Measurements from ENCODE around the gene BCL2.

The BCL2 gene

GRCh38 chr18:63107171-63107845, 212.3 kb downstream of the BCL2 start:
- DNase-seq (ENCODE audit: low spot score) = no peak

DNA sequence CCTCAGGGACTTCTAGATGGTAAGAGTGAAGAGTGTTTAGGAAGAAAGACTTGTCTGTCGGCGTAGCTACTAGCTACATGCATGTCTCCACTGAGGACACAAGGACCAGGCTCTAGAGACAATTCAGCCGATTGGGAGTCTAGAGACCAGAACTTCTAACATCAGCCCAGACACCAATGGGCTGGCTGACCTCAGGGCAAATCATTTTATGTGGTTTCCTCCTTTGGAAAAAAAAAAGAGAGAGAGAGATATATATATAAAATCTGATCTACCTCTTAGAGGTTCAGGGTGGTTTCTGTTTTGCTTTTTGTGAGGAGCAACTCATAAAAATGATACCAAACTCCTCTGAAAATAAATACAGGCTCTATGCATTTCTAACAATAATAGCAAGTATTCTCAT, 212.8 kb downstream of the BCL2 start:
- no peak for DNase-seq (ENCODE audit: low spot score)

- DNase-seq (ENCODE audit: low spot score) = no peak
Observed at GRCh38 chr18:63105636-63106316, 213.8 kb downstream of the BCL2 start.

DNA sequence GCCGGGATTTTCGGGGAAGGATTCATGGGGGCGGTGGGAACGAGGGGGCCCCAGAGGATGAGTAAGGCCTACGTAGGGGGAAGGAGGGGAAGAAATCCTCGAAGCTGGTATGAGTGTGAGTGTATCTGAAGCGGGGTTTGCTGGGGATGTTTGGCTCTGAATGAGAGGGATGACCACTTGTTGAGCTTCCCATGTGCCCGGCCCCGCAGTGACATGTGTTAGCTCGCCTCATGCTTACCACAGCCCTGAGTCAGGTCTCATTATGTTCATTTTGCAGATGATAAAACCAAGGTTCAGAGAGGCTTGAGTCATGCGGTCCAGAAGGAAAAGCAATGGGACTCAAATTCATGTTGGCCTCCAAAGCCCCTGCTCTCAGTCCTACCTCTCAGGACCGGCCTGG, 214.7 kb downstream of the BCL2 start:
- no peak for DNase-seq (ENCODE audit: low spot score)

GRCh38 chr18:63102941-63103744, 216.4 kb downstream of the BCL2 start:
- DNase-seq (ENCODE audit: low spot score) = no peak

DNA sequence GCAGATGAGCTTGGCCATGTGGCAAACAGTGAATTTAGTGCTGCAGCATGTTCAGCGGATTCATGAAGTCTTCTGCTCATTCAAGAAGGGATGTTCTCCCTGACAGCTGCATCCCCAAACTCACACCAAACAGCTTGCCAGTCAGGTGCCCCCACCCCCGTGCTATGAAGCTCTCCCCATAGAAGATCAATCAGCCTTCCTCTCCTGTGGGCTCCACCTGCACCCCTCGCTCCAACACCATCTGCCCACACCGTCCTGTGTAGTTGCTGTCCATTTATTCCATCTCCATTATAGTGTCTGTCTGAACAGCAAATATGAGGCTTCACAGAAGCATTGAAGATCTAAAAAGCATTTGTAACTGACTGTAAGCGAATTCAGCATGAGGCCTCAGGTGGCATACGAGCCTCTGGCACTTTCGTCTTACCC, 218.9 kb downstream of the BCL2 start:
- DNase-seq (ENCODE audit: low spot score) = no peak

DNA sequence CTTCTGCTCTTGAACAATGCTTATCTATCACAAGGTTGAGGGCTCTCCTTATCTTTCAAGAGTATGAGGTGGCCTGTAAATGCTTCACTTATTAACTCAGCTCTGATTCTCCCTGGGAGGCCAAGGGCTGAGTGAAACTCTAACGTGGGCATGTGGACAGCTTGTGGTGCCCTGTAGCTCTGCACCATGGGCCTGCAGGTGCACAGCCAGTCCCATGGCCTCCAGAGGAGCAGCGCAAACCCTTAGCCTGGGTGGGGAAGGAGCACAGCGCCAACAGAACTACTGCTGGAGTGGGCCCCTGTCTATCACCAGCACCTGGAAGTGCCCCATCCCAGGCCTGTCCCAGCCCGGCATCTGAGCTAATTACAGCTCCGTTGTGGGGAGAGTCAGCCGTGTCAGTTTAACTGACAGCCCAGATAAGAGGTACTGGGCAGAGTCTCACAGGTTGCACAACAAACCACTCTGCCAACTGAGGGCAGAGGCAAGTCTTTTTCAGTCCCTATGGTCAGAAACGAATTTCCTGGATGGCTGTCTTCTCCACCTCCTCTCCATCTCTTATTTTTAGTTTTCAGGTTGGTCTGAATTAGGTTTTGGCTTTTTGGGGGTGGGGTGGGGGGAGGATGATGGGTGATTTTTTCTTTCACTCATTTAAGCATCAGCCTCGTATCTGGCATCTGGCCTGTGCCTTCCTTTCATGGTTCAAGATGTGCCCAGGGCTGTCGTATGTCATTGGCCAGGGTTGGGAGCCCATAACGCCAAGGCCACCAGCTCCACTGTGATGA, 219.5 kb downstream of the BCL2 start:
- no peak for DNase-seq (ENCODE audit: low spot score)

DNA sequence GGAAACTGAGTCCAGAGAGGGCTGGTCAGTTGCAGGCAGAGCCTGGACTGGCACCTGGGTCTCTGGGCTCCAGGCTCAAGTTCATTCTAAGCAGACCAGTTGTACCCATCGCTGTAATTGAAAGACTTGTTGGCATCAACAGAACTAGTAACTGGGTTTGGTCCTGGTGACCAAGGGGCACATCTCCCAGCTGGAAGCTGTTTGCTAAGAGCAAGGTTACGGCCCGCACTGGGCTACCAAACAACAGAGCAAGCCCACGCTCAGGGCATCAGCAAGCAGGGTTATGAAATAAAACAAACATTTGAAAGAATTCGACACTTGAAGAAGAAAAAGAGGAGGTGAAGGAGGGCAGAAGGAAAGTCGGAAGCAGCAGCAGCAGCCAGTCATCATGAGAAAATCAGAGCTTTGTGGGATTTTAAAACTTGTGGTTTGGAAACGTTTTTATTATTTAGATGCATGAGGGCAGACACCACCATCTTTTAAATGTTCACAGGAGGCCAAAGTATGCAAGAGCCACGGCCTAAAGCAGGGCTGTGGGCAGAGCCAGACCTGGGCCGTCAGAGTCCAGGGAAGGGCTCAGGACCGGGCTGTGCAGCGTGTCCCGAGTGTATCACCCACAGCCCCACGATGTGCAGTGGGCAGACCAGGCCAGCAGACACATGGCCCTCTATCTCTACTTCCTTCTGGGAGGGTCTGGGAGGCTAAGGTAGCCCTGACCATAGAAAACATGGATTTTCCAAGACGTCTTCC, 220.3 kb downstream of the BCL2 start:
- DNase-seq (ENCODE audit: low spot score) = no peak

- DNase-seq (ENCODE audit: low spot score) = no peak
Observed at GRCh38 chr18:63098018-63098981, 221.3 kb downstream of the BCL2 start.

DNA sequence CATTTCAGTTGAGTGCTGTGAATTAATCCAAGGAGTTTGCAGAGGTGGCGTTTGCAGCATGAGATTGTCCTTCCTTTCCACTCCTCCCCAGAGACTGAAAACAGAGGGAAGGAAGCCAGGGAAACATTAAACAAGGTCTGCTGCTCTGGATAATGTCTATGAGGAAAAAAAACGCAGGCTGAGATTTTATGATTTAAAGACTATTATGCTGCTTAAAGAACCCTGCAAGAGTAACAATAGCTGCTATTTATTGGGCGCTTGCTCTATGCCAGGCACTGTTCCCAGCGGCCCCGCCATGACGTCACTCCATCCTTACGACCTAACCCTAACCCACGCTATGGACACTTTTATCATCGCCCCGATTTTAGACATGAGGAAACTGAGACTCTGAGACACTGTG, 222.4 kb downstream of the BCL2 start:
- DNase-seq (ENCODE audit: low spot score) = no peak

- no peak for DNase-seq (ENCODE audit: low spot score)
Observed at GRCh38 chr18:63096327-63096874, 223.2 kb downstream of the BCL2 start.

DNA sequence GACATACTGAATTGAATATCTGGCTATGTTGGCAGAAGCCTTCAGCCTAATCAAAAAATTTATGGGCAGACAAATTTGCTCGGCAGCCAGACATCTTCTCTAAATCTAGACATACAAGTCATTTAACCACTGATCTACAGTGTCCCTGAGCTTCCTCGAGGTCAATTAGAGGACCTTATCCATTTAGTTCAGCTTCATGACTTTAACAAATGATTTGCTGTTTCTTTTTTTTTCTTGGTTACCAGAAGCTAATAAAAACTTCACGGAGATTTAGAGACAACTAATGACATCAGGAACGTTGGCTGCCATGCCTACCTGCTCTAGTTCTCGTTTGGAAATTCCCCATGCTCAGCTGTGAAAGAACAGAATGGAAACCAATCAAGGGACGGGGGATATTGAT, 223.8 kb downstream of the BCL2 start:
- DNase-seq (ENCODE audit: low spot score) = no peak

- no peak for DNase-seq (ENCODE audit: low spot score)
Observed at GRCh38 chr18:63091671-63092364, 227.8 kb downstream of the BCL2 start.

- DNase-seq (ENCODE audit: low spot score) = no peak
Observed at GRCh38 chr18:63090334-63090733, 229.2 kb downstream of the BCL2 start.

GRCh38 chr18:63089041-63089440, 230.5 kb downstream of the BCL2 start:
- DNase-seq (ENCODE audit: low spot score) = no peak

DNA sequence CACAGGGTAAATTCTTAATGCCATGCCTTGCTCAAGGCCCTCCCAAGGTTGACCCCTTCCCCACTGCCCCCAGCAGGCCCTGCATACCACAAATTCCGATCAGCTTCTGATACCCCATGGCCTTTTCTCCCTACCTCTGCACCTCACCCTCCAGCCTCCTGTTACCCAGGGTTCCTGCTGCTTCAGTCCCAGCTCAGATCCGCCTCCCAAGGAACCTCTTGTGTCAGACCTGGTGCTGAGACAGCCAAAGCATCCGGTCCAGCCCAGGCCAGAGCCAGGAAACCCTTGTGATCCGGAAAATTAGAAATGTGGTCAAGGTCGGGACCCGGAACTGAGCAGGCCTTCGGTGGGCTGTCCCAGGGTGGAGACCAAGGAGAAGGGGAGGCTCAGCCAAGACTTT, 231.3 kb downstream of the BCL2 start:
- DNase-seq (ENCODE audit: low spot score) = no peak

GRCh38 chr18:63087421-63088230, 231.9 kb downstream of the BCL2 start:
- no peak for DNase-seq (ENCODE audit: low spot score)

GRCh38 chr18:63085611-63086010, 234.0 kb downstream of the BCL2 start:
- no peak for DNase-seq (ENCODE audit: low spot score)

GRCh38 chr18:63084219-63084618, 235.3 kb downstream of the BCL2 start:
- no peak for DNase-seq (ENCODE audit: low spot score)

Data from left forelimb (tissue), 1 donor.